ENCODE results near the gene ORC4. TPM values are rescaled to one million over a fixed set of nuclear protein-coding genes. Genes with fewer than 3 reads are reported as not detected.

The ORC4 gene
- total and polyA plus RNA-seq, 2 donors (not counting 3 experiments of a cell fraction or from before 2014, with no cell fraction given) = 25.2 to 27.0 TPM

- peaks cover 15% of the 10 kb centered on the region for H3K79me2 ChIP-seq (ENCODE audit: control insufficient read depth, insufficient read depth, low read length)
- H3K9ac ChIP-seq (replicated peaks; ENCODE audit: extremely low read depth, insufficient read depth, low read length) = no peak overlapping the region
- no peaks in the 10 kb centered on the region for H3K36me3 ChIP-seq (ENCODE audit: control insufficient read depth in 2 of 2, extremely low read depth in 1 of 2, insufficient read depth in 2 of 2, low read length in 2 of 2)
- no peaks in the 10 kb centered on the region for H3K27me3 ChIP-seq (ENCODE audit: control insufficient read depth in 2 of 2, insufficient read depth in 2 of 2, low read length in 2 of 2)
- H3K4me2 ChIP-seq (ENCODE audit: insufficient read depth, low read length) = no peak overlapping the region
- TF ChIP-seq MAX (IDR thresholded peaks at IDR 0.05; ENCODE audit: insufficient read depth, insufficient read length) = no peak
- TF ChIP-seq JUN (IDR thresholded peaks at IDR 0.05; ENCODE audit: borderline replicate concordance, insufficient read depth, insufficient read length, low read depth) = no peak
- TF ChIP-seq FOS (IDR thresholded peaks at IDR 0.05; ENCODE audit: borderline replicate concordance, insufficient read depth, low read length) = no peak
- TF ChIP-seq POLR2A (IDR thresholded peaks at IDR 0.05; ENCODE audit: low read depth, low read length) = no peak
- no peak for TF ChIP-seq EZH2 (IDR thresholded peaks at IDR 0.05; ENCODE audit: borderline replicate concordance, low read depth, low read length, severe bottlenecking)
- TF ChIP-seq MYC (IDR thresholded peaks at IDR 0.05; ENCODE audit: low read depth, low read length) = no peak
- no peak for TF ChIP-seq POLR2AphosphoS5 (IDR thresholded peaks at IDR 0.05; ENCODE audit: insufficient read depth, low read depth, low read length)
- TF ChIP-seq GATA2 (IDR thresholded peaks at IDR 0.05; ENCODE audit: insufficient read depth, insufficient read length, low read depth, low read length) = no peak
- TF ChIP-seq CTCF (IDR thresholded peaks at IDR 0.05; ENCODE audit: extremely low read depth in 1 of 2, insufficient read depth in 1 of 2, low read depth in 1 of 2, low read length in 2 of 2) = no peak
- H3K4me3 ChIP-seq (replicated peaks in 1 of 3; ENCODE audit: insufficient read depth in 1 of 3, low read depth in 1 of 3, low read length in 3 of 3) = no peak overlapping the region
- ChIA-PET CTCF (interaction anchor here (1.4 to 2.0 kb wide), 2 partner anchors 9 to 511 kb away, joined by 5 to 14 read pairs; no protein-coding TSS in a partner anchor), POLR2A (no interaction called here)
- intact Hi-C loops (cut with micrococcal nuclease) (no loop called here), dilution Hi-C loops (cut with MboI; ENCODE audit: extremely low pct_ligation_motif_present, low sequenced_read_pairs) (no loop called here)
- H4K20me1 ChIP-seq (replicated peaks; ENCODE audit: control insufficient read depth, extremely low read depth, insufficient read depth, low read length) = peaks cover 4% of the 10 kb centered on the region
- H3K4me1 ChIP-seq (ENCODE audit: control insufficient read depth, extremely low read depth, insufficient read depth, low read length) = no peaks in the 10 kb centered on the region
- no peak overlapping the region for H2AFZ ChIP-seq (ENCODE audit: low read depth, low read length)
- no peaks in the 10 kb centered on the region for H3K9me1 ChIP-seq (replicated peaks; ENCODE audit: control insufficient read depth, extremely low read depth, insufficient read depth, low read length)
- no peak overlapping the region for H3K27ac ChIP-seq (ENCODE audit: insufficient read depth, low read depth, low read length)
- DNase-seq (ENCODE audit: low read depth, low spot score) = no peak
- no peak for FAIRE-seq
- H3K9me3 ChIP-seq (replicated peaks; ENCODE audit: control insufficient read depth, insufficient read depth, low read length) = no peaks in the 10 kb centered on the region
- BruUV-seq (replicated peaks) = no TSS peak
Measured at GRCh38 chr2:147998203-147998602, 22.3 kb downstream of the ORC4 start.

Data from endothelial cell of umbilical vein (primary cell).